Gastroesophageal sphincter (tissue), 3 donors: ENCODE data around the gene CBLN1.

Experiments used
- CTCF ChIP-seq, 4 experiments: fragments of 200-600 bp in 2 of 4; fragments of 450-650 bp in 2 of 4; sonication (generic) in 1 of 4; IDR thresholded peaks; one replicate each; pipeline ENCODE4 v1.5.1; 2017 to 2019; ENCODE audit warnings: antibody characterized with exemption in 4 of 4, mild to moderate bottlenecking in 2 of 4, moderate library complexity in 2 of 4
- EP300 ChIP-seq: sonication (generic); formaldehyde crosslinking; IDR thresholded peaks from one replicate; pipeline ENCODE4 v1.6.1; 2017; ENCODE audit warnings: antibody characterized with exemption, mild to moderate bottlenecking
- POLR2A ChIP-seq, 2 donors: fragments of 450-650 bp; IDR thresholded peaks; one replicate each; pipeline ENCODE4 v1.6.1; 2017; ENCODE audit warnings: antibody characterized with exemption in 2 of 2, mild to moderate bottlenecking in 2 of 2, moderate library complexity in 1 of 2
- POLR2AphosphoS5 ChIP-seq: sonication (generic); formaldehyde crosslinking; IDR thresholded peaks from one replicate; pipeline ENCODE4 v1.6.1; 2017; ENCODE audit warnings: antibody characterized with exemption

GRCh38 chr16:49262501-49262900 lies 19.1 kb downstream of the CBLN1 start:
- TF ChIP-seq POLR2A (IDR thresholded peaks at IDR 0.05) (no peak), EP300 (no peak), CTCF (IDR thresholded peaks at IDR 0.05) (no peak), POLR2AphosphoS5 (no peak)
